ENCODE measurements around the gene RAB5B.
A peak's percentile ranks its signal among the peaks of the same experiment; 100 is the strongest.
"Not testable (repeated sequence)": the region's sequence is repeated elsewhere in the genome, so short reads cannot be mapped to it uniquely, and the experiment has no call there.

RAB5B gene

DNA sequence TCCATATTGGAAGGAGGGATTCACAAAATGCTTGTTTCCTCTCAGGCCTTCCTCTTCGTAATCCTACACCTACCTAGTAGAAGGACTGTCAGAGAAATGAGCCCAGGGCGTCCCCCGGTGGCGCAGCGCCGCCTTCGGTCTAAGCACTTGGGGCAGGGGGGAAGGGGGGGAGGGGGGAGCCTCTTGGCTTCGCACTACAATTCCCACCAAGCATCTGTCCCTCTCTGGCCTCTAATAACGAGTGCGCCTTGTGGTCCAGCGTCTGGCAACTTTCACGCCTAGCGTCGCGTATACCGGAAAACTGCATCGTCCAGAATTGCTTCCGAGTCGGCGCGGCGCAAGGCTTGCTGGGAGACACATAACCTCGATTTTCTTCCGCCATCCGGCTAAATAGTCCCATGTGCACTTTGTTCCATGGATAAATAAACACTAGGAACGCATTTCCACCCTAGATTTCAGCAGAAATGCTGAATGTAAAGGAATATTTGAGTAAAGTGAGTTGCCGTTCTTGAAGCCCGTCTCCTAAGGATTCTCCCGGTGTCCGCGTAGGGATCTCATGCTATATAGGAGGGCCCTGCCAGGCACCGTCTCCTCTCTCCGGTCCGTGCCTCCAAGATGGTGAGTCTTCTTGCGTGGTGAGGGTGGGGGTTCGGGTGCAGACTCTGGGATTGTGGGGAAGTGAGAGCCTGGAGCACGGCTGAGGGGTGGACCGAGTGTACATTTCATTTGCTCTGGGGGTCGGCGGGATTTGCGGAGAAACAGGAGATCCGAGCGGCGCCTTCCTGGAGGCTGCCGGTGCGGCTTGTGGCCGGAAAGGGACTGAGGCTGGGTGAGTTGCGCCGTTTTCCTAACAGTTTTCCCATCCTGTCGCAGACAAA, 67.9 kb downstream of the RAB5B start, which contains the start of gene RPS26:
TSS of gene RPS26 (plus strand) at position 367 of the 878 bp plus-strand sequence. CDS start at position 616, 249 bp downstream.
- in situ Hi-C loops (cut with HindIII; ENCODE audit: low pct_ligation_motif_present, low sequenced_read_pairs): no loop called here
- TF ChIP-seq, protein P1, sequence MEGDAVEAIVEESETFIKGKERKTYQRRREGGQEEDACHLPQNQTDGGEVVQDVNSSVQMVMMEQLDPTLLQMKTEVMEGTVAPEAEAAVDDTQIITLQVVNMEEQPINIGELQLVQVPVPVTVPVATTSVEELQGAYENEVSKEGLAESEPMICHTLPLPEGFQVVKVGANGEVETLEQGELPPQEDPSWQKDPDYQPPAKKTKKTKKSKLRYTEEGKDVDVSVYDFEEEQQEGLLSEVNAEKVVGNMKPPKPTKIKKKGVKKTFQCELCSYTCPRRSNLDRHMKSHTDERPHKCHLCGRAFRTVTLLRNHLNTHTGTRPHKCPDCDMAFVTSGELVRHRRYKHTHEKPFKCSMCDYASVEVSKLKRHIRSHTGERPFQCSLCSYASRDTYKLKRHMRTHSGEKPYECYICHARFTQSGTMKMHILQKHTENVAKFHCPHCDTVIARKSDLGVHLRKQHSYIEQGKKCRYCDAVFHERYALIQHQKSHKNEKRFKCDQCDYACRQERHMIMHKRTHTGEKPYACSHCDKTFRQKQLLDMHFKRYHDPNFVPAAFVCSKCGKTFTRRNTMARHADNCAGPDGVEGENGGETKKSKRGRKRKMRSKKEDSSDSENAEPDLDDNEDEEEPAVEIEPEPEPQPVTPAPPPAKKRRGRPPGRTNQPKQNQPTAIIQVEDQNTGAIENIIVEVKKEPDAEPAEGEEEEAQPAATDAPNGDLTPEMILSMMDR (IDR thresholded peaks at IDR 0.05; ENCODE audit: low read depth, low read length, missing control alignments): peak; percentile 68
- H3K4me3 ChIP-seq (ENCODE audit: low read depth, low read length): peak within 1 kb of the TSS; percentile 99
- no peaks in the 10 kb centered on the region for H3K27me3 ChIP-seq (replicated peaks)
- H3K36me3 ChIP-seq (replicated peaks): peaks cover 30% of the 10 kb centered on the region
- peak within 1 kb of the TSS; percentile 97 for H3K27ac ChIP-seq
- peak; percentile 99 for DNase-seq

DNA sequence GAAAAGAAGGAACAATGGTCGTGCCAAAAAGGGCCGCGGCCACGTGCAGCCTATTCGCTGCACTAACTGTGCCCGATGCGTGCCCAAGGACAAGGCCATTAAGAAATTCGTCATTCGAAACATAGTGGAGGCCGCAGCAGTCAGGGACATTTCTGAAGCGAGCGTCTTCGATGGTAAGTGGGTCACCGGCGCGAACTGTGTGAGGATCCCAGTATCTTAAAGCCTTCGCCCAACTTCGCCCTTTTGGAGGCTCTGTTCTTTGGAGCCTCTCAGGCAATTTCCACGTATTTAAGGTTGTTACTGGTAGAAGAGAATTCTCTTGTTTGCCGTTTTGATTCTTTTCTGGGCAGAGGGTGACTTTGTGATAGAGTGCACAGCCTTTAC, 68.5 kb downstream of the RAB5B start:
- H3K27me3 ChIP-seq (replicated peaks); DNase-seq; in situ Hi-C loops (cut with HindIII; ENCODE audit: low pct_ligation_motif_present, low sequenced_read_pairs): not testable (repeated sequence)
- Histone ChIP-seq H3K36me3 (replicated peaks) (peaks cover 30% of the 10 kb centered on the region), H3K4me3 (ENCODE audit: low read depth, low read length) (peak overlapping the region; percentile 99), H3K27ac (peak overlapping the region; percentile 97)

DNA sequence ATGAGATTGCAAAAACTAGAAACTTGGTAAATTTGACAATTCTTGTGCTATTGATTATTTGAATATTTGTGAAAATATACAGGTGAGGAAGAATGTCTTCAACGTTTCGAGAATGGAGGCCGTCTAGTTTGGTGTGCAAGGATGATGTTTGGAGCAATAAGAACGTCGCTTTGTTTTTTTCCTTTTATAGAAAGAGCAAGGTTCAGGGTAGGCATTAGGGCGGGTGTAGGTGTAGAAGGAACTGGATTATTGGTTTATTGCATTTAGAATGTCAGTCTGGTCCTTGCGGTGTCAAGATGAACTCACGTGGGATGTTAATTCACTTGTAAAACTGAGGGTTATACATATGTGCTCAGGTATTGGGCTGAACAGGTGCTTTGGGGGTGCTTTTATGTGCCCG, 69.0 kb downstream of the RAB5B start:
- Histone ChIP-seq H3K4me3 (ENCODE audit: low read depth, low read length) (peak overlapping the region; percentile 99), H3K27me3 (replicated peaks) (no peaks in the 10 kb centered on the region), H3K36me3 (replicated peaks) (peaks cover 30% of the 10 kb centered on the region), H3K27ac (no peak overlapping the region)
- TF ChIP-seq, protein P1 (IDR thresholded peaks at IDR 0.05; ENCODE audit: low read depth, low read length, missing control alignments): no peak
- DNase-seq: no peak
- in situ Hi-C loops (cut with HindIII; ENCODE audit: low pct_ligation_motif_present, low sequenced_read_pairs): no loop called here

Data from brain microvascular endothelial cell (primary cell).